Upper lobe of right lung (tissue), 1 donor: ENCODE data around the gene INPP1. TPM values are rescaled to one million over a fixed set of nuclear protein-coding genes. Genes with fewer than 3 reads are reported as not detected.
"Not testable (repeated sequence)": the region's sequence is repeated elsewhere in the genome, so short reads cannot be mapped to it uniquely, and the experiment has no call there.

Source experiments
- ATAC-seq: fragments of 200-7000 bp; cut with Tn5 transposase; one replicate; pipeline ENCODE4 v1.9.1; 2020; ENCODE audit warnings: mild to moderate bottlenecking, moderate library complexity
- DNase-seq: peaks from one replicate; pipeline ENCODE4 v3.0.0-alpha.2; 2020
- H3K27ac ChIP-seq: fragments of 200-600 bp; one replicate; pipeline ENCODE4 v1.8.0; 2022
- H3K27me3 ChIP-seq: fragments of 200-600 bp; one replicate; pipeline ENCODE4 v1.8.0; 2022; ENCODE audit warnings: mild to moderate bottlenecking
- H3K36me3 ChIP-seq: fragments of 200-600 bp; one replicate; pipeline ENCODE4 v1.8.0; 2022
- H3K4me1 ChIP-seq: fragments of 200-600 bp; one replicate; pipeline ENCODE4 v1.8.0; 2022
- H3K4me3 ChIP-seq: fragments of 200-600 bp; one replicate; pipeline ENCODE4 v1.8.0; 2022; ENCODE audit warnings: mild to moderate bottlenecking
- H3K9me3 ChIP-seq: fragments of 200-600 bp; one replicate; pipeline ENCODE4 v1.8.0; 2022
- intact Hi-C: fragments of 100-400 bp; cut with DNase I; formaldehyde crosslinking; loops from one replicate; pipeline ENCODE4 v1.11.0; 2022
- total RNA-seq: library from RNA; stranded (reverse); fragmentation: NEBNext Ultra II Directional; extraction: Animal tissue kit (Norgen Biotek cat#: 25700); gene quantifications from one replicate; pipeline ENCODE4 v1.2.1, GENCODE V29; 2021
- TF ChIP-seq, protein P1 (sequence below): fragments of 200-600 bp; IDR thresholded peaks from one replicate; pipeline ENCODE4 v1.8.0; 2022; ENCODE audit warnings: antibody characterized with exemption
- donor health status: DM: no; HTN: yes; CAD: no; lungs with severe emphysema.

The INPP1 gene
- total RNA-seq, 1 donor from 2014 or later, result 38.1 TPM

DNA sequence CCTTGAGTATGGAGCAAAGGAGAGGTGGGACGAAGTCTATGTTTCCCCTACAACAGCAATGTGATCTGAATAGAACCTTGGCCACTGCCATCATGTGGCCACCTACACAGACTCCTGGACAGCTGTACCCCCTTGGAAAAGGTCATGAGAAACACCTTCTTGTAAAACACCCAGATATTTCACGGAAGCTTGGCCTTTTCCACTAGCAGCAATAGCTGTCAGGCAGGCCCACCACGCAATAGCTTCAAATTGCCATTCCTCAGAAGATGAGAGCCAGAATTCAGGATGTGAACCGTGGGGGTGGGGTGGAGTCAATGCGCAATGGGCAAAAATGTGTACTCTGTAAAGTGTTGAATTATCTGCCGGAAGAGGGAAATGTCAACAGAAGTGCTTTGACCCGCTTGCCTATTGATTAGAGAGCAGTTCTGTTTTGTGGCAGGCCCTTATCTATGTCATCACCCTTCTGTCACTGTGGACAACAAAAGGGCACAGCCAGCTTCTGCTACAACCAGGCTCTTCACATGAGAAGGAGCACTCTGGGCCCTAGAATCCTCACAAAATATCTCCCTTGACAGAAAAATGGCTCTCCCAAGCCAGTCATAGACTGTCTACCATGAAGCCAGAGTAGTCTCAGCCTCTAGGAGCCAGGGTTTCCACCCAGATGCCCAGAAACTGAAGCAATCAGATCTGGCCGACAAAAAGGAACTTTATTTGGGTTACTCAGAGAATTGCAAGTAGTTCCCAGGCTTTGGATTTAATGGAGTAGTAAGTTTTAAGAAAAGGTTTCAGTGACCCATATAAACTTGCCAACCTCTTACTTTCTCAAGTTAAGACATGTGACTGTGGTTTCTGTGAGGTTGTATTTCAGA, 9.5 kb downstream of the INPP1 start:
- Histone ChIP-seq H3K4me3 (no peak overlapping the region), H3K36me3 (no peaks in the 10 kb centered on the region), H3K4me1 (peaks cover 14% of the 10 kb centered on the region), H3K9me3 (no peaks in the 10 kb centered on the region), H3K27ac (peak overlapping the region; percentile 40), H3K27me3 (no peaks in the 10 kb centered on the region)
- intact Hi-C loops, result no loop called here
- DNase-seq (no peak), ATAC-seq (peak; percentile 48)
- TF ChIP-seq, protein P1, sequence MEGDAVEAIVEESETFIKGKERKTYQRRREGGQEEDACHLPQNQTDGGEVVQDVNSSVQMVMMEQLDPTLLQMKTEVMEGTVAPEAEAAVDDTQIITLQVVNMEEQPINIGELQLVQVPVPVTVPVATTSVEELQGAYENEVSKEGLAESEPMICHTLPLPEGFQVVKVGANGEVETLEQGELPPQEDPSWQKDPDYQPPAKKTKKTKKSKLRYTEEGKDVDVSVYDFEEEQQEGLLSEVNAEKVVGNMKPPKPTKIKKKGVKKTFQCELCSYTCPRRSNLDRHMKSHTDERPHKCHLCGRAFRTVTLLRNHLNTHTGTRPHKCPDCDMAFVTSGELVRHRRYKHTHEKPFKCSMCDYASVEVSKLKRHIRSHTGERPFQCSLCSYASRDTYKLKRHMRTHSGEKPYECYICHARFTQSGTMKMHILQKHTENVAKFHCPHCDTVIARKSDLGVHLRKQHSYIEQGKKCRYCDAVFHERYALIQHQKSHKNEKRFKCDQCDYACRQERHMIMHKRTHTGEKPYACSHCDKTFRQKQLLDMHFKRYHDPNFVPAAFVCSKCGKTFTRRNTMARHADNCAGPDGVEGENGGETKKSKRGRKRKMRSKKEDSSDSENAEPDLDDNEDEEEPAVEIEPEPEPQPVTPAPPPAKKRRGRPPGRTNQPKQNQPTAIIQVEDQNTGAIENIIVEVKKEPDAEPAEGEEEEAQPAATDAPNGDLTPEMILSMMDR, result no peak

GRCh38 chr2:190353537-190353899, 10.1 kb downstream of the INPP1 start:
- peak overlapping the region; percentile 40 for H3K27ac ChIP-seq
- intact Hi-C loops, result no loop called here

DNA sequence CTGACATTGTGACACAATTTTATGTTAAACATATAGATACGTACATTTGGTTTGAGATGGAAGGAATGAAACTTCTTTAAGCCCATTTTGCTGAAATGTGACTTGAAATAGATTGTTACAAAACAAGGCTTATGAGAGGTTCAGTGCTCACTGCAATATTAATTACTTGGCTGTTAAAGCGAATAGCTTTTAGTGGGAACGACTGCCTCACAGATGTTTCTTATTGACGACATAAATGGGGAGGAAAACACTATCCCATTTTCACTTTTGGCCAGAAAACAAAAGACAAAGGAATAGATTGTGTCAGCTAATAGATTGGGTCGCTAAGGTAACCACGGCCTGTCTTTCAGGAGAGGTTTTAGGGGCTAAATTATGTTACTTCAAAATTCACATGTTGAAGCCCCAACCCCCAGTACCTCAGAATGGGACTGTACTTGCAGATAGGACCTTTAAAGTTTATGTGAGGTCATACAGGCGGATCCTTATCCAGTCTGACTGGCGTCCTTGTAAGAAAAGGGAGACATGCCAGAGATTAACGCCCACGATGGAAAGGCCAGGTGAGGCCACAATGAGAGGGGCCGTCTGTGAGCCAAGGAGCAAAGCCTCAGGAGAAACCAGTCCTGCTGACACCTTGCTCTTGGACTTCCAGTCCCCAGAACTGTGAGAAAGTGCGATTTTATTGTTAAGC, 10.8 kb downstream of the INPP1 start:
- DNase-seq, result no peak
- TF ChIP-seq, protein P1, result no peak
- Histone ChIP-seq H3K9me3 (no peaks in the 10 kb centered on the region), H3K36me3 (no peaks in the 10 kb centered on the region), H3K27ac (no peak overlapping the region), H3K4me3 (no peak overlapping the region), H3K27me3 (no peaks in the 10 kb centered on the region), H3K4me1 (peaks cover 26% of the 10 kb centered on the region)
- intact Hi-C loops, result no loop called here
- no peak for ATAC-seq

More at GRCh38 chr2:190353537-190353899, 10.1 kb downstream of the INPP1 start:
- H3K36me3 ChIP-seq, result no peaks in the 10 kb centered on the region
- H3K4me1 ChIP-seq, result peaks cover 20% of the 10 kb centered on the region
- ATAC-seq (no peak), DNase-seq (no peak)
- H3K9me3 ChIP-seq, result no peaks in the 10 kb centered on the region
- TF ChIP-seq, protein P1, result no peak
- H3K27me3 ChIP-seq, result no peaks in the 10 kb centered on the region
- no peak overlapping the region for H3K4me3 ChIP-seq

DNA sequence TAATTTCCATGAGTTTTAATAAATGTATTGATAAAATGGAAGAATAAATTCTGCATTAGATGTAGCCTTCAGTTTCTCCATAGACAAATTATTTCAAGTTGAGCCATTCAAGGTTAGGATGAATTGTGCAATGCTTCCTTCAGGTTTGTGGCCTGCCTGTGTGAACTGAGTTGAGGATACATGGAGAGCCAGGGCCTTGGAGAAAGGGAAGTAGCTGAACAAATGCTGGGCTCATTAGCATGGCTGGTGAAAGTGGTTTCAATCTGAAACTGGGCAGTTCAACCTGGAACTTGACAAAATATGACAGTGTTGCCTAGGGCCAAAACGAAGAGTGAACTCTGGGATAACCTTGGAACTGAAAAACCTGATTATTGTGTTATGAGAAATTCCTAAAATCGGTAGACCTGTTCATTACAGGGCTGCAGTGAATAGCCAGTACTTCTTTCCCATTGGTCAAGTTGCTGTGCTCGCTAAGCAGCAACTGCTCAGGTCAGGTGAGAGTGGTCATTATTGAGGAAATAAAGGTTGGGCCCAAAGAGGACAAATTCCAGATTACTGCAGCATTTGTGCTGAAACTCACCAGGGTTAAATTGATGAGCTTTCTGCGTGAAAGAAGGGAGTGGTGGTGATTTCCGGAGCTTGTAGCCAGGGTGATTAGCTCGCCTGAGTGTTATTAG, 12.7 kb downstream of the INPP1 start:
- H3K4me1 ChIP-seq, result peaks cover 39% of the 10 kb centered on the region
- H3K36me3 ChIP-seq, result no peaks in the 10 kb centered on the region
- intact Hi-C loops, result no loop called here
- peak; percentile 64 for ATAC-seq
- TF ChIP-seq, protein P1, result no peak
- no peak for DNase-seq
- no peaks in the 10 kb centered on the region for H3K27me3 ChIP-seq
- no peak overlapping the region for H3K4me3 ChIP-seq
- no peak overlapping the region for H3K27ac ChIP-seq
- H3K9me3 ChIP-seq, result no peaks in the 10 kb centered on the region

DNA sequence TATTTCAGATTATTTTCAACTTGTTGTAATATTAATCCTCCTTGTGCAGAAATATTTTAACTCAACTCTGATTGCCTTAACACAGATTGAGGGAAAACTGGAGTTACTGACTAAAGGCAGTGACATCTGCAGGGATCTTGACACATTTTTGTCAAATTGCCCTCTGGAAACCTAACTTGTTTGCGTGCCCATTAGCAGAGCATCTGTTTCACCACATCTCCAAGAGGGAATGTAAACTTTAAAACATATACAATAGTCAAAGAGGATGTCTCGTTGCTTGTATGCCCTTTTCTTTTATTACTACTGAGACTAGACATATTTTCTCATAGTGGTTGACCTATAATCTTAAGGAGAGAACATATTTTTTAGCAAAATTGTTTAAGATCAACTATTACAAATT, 14.2 kb downstream of the INPP1 start:
- Histone ChIP-seq H3K36me3 (peaks cover 1% of the 10 kb centered on the region), H3K4me1 (peaks cover 39% of the 10 kb centered on the region), H3K4me3 (no peak overlapping the region), H3K27me3 (no peaks in the 10 kb centered on the region), H3K27ac (no peak overlapping the region), H3K9me3 (no peaks in the 10 kb centered on the region)
- ATAC-seq (no peak), DNase-seq (no peak)
- intact Hi-C loops, result no loop called here
- TF ChIP-seq, protein P1, result no peak

GRCh38 chr2:190358655-190359448, 15.5 kb downstream of the INPP1 start:
- H3K4me1 ChIP-seq, result peaks cover 39% of the 10 kb centered on the region
- not testable (repeated sequence) for H3K4me3 ChIP-seq

More at GRCh38 chr2:190358655-190359448, 15.5 kb downstream of the INPP1 start:
- H3K27me3 ChIP-seq, H3K9me3 ChIP-seq, DNase-seq, H3K36me3 ChIP-seq, intact Hi-C loops: not testable (repeated sequence)
- peak overlapping the region; percentile 65 for H3K27ac ChIP-seq
- ATAC-seq, result peak; percentile 39
